ENCODE data around the gene GTF2A2.

The GTF2A2 gene

GRCh38 chr15:59696332-59696731 is 39.0 kb upstream of the GTF2A2 start:
- Histone ChIP-seq H3K36me3 (no peaks in the 10 kb centered on the region), H3K9me3 (ENCODE audit: severe bottlenecking) (no peaks in the 10 kb centered on the region), H3K27ac (peak overlapping the region; percentile 47), H3K4me3 (ENCODE audit: low read depth, low read length) (no peak overlapping the region), H3K27me3 (ENCODE audit: insufficient read depth, low read depth, severe bottlenecking) (no peaks in the 10 kb centered on the region)
- no peak for TF ChIP-seq CTCF (IDR thresholded peaks at IDR 0.05; ENCODE audit: low read depth, low read length)
- DNase-seq, result no peak

GRCh38 chr15:59694779-59695178 is 37.5 kb upstream of the GTF2A2 start:
- DNase-seq, result no peak

GRCh38 chr15:59691194-59691805 is 34.0 kb upstream of the GTF2A2 start:
- H3K9me3 ChIP-seq (ENCODE audit: severe bottlenecking), result no peaks in the 10 kb centered on the region
- H3K36me3 ChIP-seq, result peaks cover 11% of the 10 kb centered on the region
- H3K27ac ChIP-seq, result no peak overlapping the region
- no peaks in the 10 kb centered on the region for H3K27me3 ChIP-seq (ENCODE audit: insufficient read depth, low read depth, severe bottlenecking)
- no peak for TF ChIP-seq CTCF (IDR thresholded peaks at IDR 0.05; ENCODE audit: low read depth, low read length)
- peak; percentile 44 for DNase-seq
- no peak overlapping the region for H3K4me3 ChIP-seq (ENCODE audit: low read depth, low read length)

More at GRCh38 chr15:59694779-59695178, 37.5 kb upstream of the GTF2A2 start:
- H3K27me3 ChIP-seq (ENCODE audit: insufficient read depth, low read depth, severe bottlenecking), result no peaks in the 10 kb centered on the region
- H3K36me3 ChIP-seq, result no peaks in the 10 kb centered on the region
- no peak for TF ChIP-seq CTCF (IDR thresholded peaks at IDR 0.05; ENCODE audit: low read depth, low read length)
- no peaks in the 10 kb centered on the region for H3K9me3 ChIP-seq (ENCODE audit: severe bottlenecking)
- H3K4me3 ChIP-seq (ENCODE audit: low read depth, low read length), result no peak overlapping the region
- 0 out of 2 replicates have a peak overlapping the region, but pooled peaks have one; percentile 17 for H3K27ac ChIP-seq

- Histone ChIP-seq H3K27ac (peak overlapping the region; percentile 97), H3K36me3 (peaks cover 23% of the 10 kb centered on the region), H3K9me3 (ENCODE audit: severe bottlenecking) (no peaks in the 10 kb centered on the region), H3K4me3 (ENCODE audit: low read depth, low read length) (peak overlapping the region; percentile 99), H3K27me3 (ENCODE audit: insufficient read depth, low read depth, severe bottlenecking) (no peaks in the 10 kb centered on the region)
- DNase-seq, result peak; percentile 87
- TF ChIP-seq CTCF (IDR thresholded peaks at IDR 0.05; ENCODE audit: low read depth, low read length), result no peak
These were observed 32.4 kb upstream of the GTF2A2 start for GRCh38 chr15:59689626-59690236.

GRCh38 chr15:59688782-59689625 is 31.7 kb upstream of the GTF2A2 start, which contains the start of gene BNIP2:
Gene BNIP2 (minus strand): TSS chr15:59689320. CDS start chr15:59682457, 6,863 bp downstream.
- Histone ChIP-seq H3K36me3 (peaks cover 29% of the 10 kb centered on the region), H3K4me3 (ENCODE audit: low read depth, low read length) (peak within 1 kb of the TSS; percentile 99), H3K9me3 (ENCODE audit: severe bottlenecking) (no peaks in the 10 kb centered on the region), H3K27ac (peak within 1 kb of the TSS; percentile 97), H3K27me3 (ENCODE audit: insufficient read depth, low read depth, severe bottlenecking) (no peaks in the 10 kb centered on the region)
- no peak for TF ChIP-seq CTCF (IDR thresholded peaks at IDR 0.05; ENCODE audit: low read depth, low read length)
- peak; percentile 99 for DNase-seq
